ENCODE data around the gene SMTN. TPM values are rescaled to one million over a fixed set of nuclear protein-coding genes. Genes with fewer than 3 reads are reported as not detected.

SMTN gene
- total and polyA plus RNA-seq, 7 donors: 23.8 to 1,789 (median 987) TPM

- peaks cover 33 to 64% (median 39%) of the 10 kb centered on the region in 4 donors for H3K36me3 ChIP-seq
- peaks cover 0 to 83% (median 78%) of the 10 kb centered on the region in 4 donors for H3K4me1 ChIP-seq
Observed at GRCh38 chr22:31103111-31103510, 22.0 kb downstream of the SMTN start.

GRCh38 chr22:31103899-31104694 lies 23.0 kb downstream of the SMTN start:
- peaks cover 0 to 77% (median 71%) of the 10 kb centered on the region in 4 donors for H3K4me1 ChIP-seq
- DNase-seq: peak; percentile 95
- peak overlapping the region; percentile 96 to 100 (median 99) for H3K27ac ChIP-seq
- H3K4me3 ChIP-seq: peak overlapping the region; percentile 73 to 98 (median 92)
- no peaks in the 10 kb centered on the region for H3K27me3 ChIP-seq
- peak; percentile 21 to 31 for TF ChIP-seq POLR2A (IDR thresholded peaks at IDR 0.05)
- TF ChIP-seq POLR2AphosphoS5 (IDR thresholded peaks at IDR 0.05): peak; percentile 86 to 92 (median 88)
- no peak for TF ChIP-seq EP300 (IDR thresholded peaks at IDR 0.05)
- peak in 2 of 4 experiments; percentile 9 to 11 for TF ChIP-seq CTCF (IDR thresholded peaks at IDR 0.05)
- no peaks in the 10 kb centered on the region for H3K9me3 ChIP-seq
- WGBS, 2 donors: 82% methylated on average over 33 of the region's 33 CpGs
- H3K36me3 ChIP-seq: peaks cover 28 to 55% (median 34%) of the 10 kb centered on the region in 4 donors
- intact Hi-C loops (cut with DNase I): no loop called here

More at GRCh38 chr22:31103111-31103510, 22.0 kb downstream of the SMTN start:
- 81 to 93% methylated on average over 2 of the region's 2 CpGs for WGBS, 2 donors
- H3K4me3 ChIP-seq: no peak overlapping the region
- H3K9me3 ChIP-seq: no peaks in the 10 kb centered on the region
- TF ChIP-seq POLR2AphosphoS5 (IDR thresholded peaks at IDR 0.05) (peak in 1 of 4 donors; percentile 3), EP300 (IDR thresholded peaks at IDR 0.05) (no peak)
- intact Hi-C loops (cut with DNase I): no loop called here
- DNase-seq: no peak
- H3K27me3 ChIP-seq: no peaks in the 10 kb centered on the region
- H3K27ac ChIP-seq: peak overlapping the region; percentile 96 to 100 (median 99)

- intact Hi-C loops (cut with DNase I): loop anchor here (1.0 to 5.0 kb wide), 2 partner anchors 15 to 182 kb away; no protein-coding TSS in a partner anchor
- TF ChIP-seq EP300 (IDR thresholded peaks at IDR 0.05) (no peak), POLR2A (IDR thresholded peaks at IDR 0.05) (no peak), CTCF (IDR thresholded peaks at IDR 0.05) (peak in 3 of 4 experiments; percentile 42 to 83 (median 54)), POLR2AphosphoS5 (IDR thresholded peaks at IDR 0.05) (peak; percentile 62 to 93 (median 74))
- Histone ChIP-seq H3K36me3 (peaks cover 20 to 47% (median 26%) of the 10 kb centered on the region in 4 donors), H3K4me1 (peaks cover 0 to 69% (median 63%) of the 10 kb centered on the region in 4 donors), H3K27me3 (no peaks in the 10 kb centered on the region), H3K27ac (peak overlapping the region; percentile 96 to 100 (median 99)), H3K9me3 (no peaks in the 10 kb centered on the region), H3K4me3 (peak overlapping the region; percentile 73 to 98 (median 92))
- WGBS, 2 donors: 50 to 79% methylated on average over 35 of the region's 35 CpGs
- DNase-seq: peak; percentile 83
Observed at GRCh38 chr22:31104869-31105268, 23.8 kb downstream of the SMTN start.

GRCh38 chr22:31105282-31105929 lies 24.3 kb downstream of the SMTN start:
- H3K4me3 ChIP-seq: peak overlapping the region; percentile 73 to 98 (median 92)
- peak; percentile 79 for DNase-seq
- TF ChIP-seq POLR2A (IDR thresholded peaks at IDR 0.05): no peak
- TF ChIP-seq EP300 (IDR thresholded peaks at IDR 0.05): peak in 1 of 4 donors; percentile 64
- peak; percentile 16 to 64 (median 36) for TF ChIP-seq POLR2AphosphoS5 (IDR thresholded peaks at IDR 0.05)
- TF ChIP-seq CTCF (IDR thresholded peaks at IDR 0.05): no peak
- H3K27me3 ChIP-seq: no peaks in the 10 kb centered on the region
- intact Hi-C loops (cut with DNase I): loop anchor here (1.0 to 5.0 kb wide), 2 partner anchors 15 to 182 kb away; no protein-coding TSS in a partner anchor
- H3K27ac ChIP-seq: peak overlapping the region; percentile 96 to 100 (median 99)
- no peaks in the 10 kb centered on the region for H3K9me3 ChIP-seq
- peaks cover 15 to 42% (median 21%) of the 10 kb centered on the region in 4 donors for H3K36me3 ChIP-seq
- WGBS, 2 donors: 73 to 78% methylated on average over 11 of the region's 11 CpGs
- H3K4me1 ChIP-seq: peaks cover 0 to 63% (median 58%) of the 10 kb centered on the region in 4 donors
